Neuronal stem cell (in vitro differentiated cells): ENCODE data around the gene ZCRB1.

Source experiments
- DNase-seq: peaks from one replicate; pipeline ENCODE4 v3.0.0-alpha.2; 2013; ENCODE audit warnings: low spot score
- H2AFZ ChIP-seq: one replicate; pipeline ENCODE4 v1.6.1; 2013; ENCODE audit warnings: mild to moderate bottlenecking, low read length, inconsistent platforms
- H2AK5ac ChIP-seq: 2 replicates; pipeline ENCODE4 v1.6.1; 2013; ENCODE audit warnings: low read depth, mild to moderate bottlenecking, inconsistent platforms, low read length, moderate library complexity, mixed read lengths
- H2BK120ac ChIP-seq: 2 replicates; pipeline ENCODE4 v1.6.1; 2013; ENCODE audit warnings: low read depth, mild to moderate bottlenecking, inconsistent platforms, low read length, moderate library complexity, mixed read lengths
- H2BK12ac ChIP-seq: one replicate; pipeline ENCODE4 v1.6.1; 2013; ENCODE audit warnings: low read length, inconsistent platforms
- H2BK15ac ChIP-seq: 2 replicates; pipeline ENCODE4 v1.6.1; 2013; ENCODE audit warnings: mild to moderate bottlenecking, low read length, inconsistent platforms, mixed read lengths
- H2BK5ac ChIP-seq: one replicate; pipeline ENCODE4 v1.6.1; 2013; ENCODE audit warnings: inconsistent platforms, mild to moderate bottlenecking, low read length, moderate library complexity
- H3K14ac ChIP-seq: one replicate; pipeline ENCODE4 v1.6.1; 2013; ENCODE audit warnings: low read length, inconsistent platforms
- H3K18ac ChIP-seq: 2 replicates; pipeline ENCODE4 v1.6.1; 2013; ENCODE audit warnings: low read length, inconsistent platforms
- H3K23ac ChIP-seq: 2 replicates; pipeline ENCODE4 v1.6.1; 2013; ENCODE audit warnings: low read depth, mild to moderate bottlenecking, mixed read lengths, low read length, inconsistent platforms; ENCODE audit not compliant: poor library complexity
- H3K27ac ChIP-seq: replicated peaks from 3 replicates; pipeline ENCODE4 v1.5.1; 2013; ENCODE audit warnings: low read length, inconsistent platforms
- H3K27me3 ChIP-seq, 3 experiments: 2 replicates each; pipeline ENCODE4 v1.6.1; 2013; ENCODE audit warnings: low read length in 3 of 3, mild to moderate bottlenecking in 2 of 3, inconsistent platforms in 1 of 3, low read depth in 1 of 3, mixed read lengths in 1 of 3, moderate library complexity in 1 of 3; ENCODE audit not compliant: control insufficient read depth in 3 of 3, insufficient read depth in 3 of 3
- H3K36me3 ChIP-seq, 2 donors: replicated peaks in 1 of 2; 2 replicates each; pipeline ENCODE4 v1.6.1; 2013; ENCODE audit warnings: low read length in 2 of 2; ENCODE audit not compliant: control insufficient read depth in 2 of 2, insufficient read depth in 2 of 2
- H3K4ac ChIP-seq: 2 replicates; pipeline ENCODE4 v1.6.1; 2013; ENCODE audit warnings: inconsistent platforms, mild to moderate bottlenecking, low read length, moderate library complexity
- H3K4me1 ChIP-seq, 2 donors: 1 replicate in 1 of 2; 2 replicates in 1 of 2; pipeline ENCODE4 v1.6.1; 2013; ENCODE audit warnings: low read length in 2 of 2, low read depth in 1 of 2; ENCODE audit not compliant: control insufficient read depth in 2 of 2, insufficient read depth in 1 of 2
- H3K4me2 ChIP-seq: one replicate; pipeline ENCODE4 v1.6.1; 2013; ENCODE audit warnings: mild to moderate bottlenecking, low read length, inconsistent platforms; ENCODE audit not compliant: insufficient read depth, poor library complexity, severe bottlenecking
- H3K4me3 ChIP-seq, 2 donors: 2 replicates each; pipeline ENCODE4 v1.5.1; 2013; ENCODE audit warnings: low read length in 2 of 2, mild to moderate bottlenecking in 2 of 2, inconsistent platforms in 1 of 2, moderate library complexity in 1 of 2
- H3K79me1 ChIP-seq: one replicate; pipeline ENCODE4 v1.6.1; 2013; ENCODE audit warnings: low read depth, mild to moderate bottlenecking, inconsistent platforms, low read length, moderate library complexity
- H3K9ac ChIP-seq: one replicate; pipeline ENCODE4 v1.6.1; 2013; ENCODE audit warnings: mild to moderate bottlenecking, low read depth, low read length, inconsistent platforms; ENCODE audit not compliant: poor library complexity
- H3K9me3 ChIP-seq, 2 donors: replicated peaks in 1 of 2; 2 replicates each; pipeline versions ENCODE3 to v1.6.1; 2013; ENCODE audit warnings: low read length in 2 of 2, mild to moderate bottlenecking in 2 of 2, inconsistent platforms in 1 of 2, low read depth in 1 of 2, mixed read lengths in 1 of 2, moderate library complexity in 1 of 2; ENCODE audit not compliant: control insufficient read depth in 2 of 2, insufficient read depth in 1 of 2
- H4K8ac ChIP-seq: one replicate; pipeline ENCODE4 v1.6.1; 2013; ENCODE audit warnings: low read depth, mild to moderate bottlenecking, inconsistent platforms, low read length, moderate library complexity
- H4K91ac ChIP-seq: one replicate; pipeline ENCODE4 v1.6.1; 2013; ENCODE audit warnings: low read length, low read depth, mild to moderate bottlenecking, inconsistent platforms; ENCODE audit not compliant: poor library complexity
- WGBS, 2 donors: extraction: QIAGEN DNeasy Blood & Tissue Kit; methylation state at CpG; one replicate each; pipeline ENCODE4 v1.1.7; 2013; ENCODE audit warnings: missing lambda C conversion rate in 2 of 2, mixed read lengths in 1 of 2; ENCODE audit not compliant: insufficient read length in 2 of 2, insufficient replicate concordance in 1 of 2; ENCODE audit errors: extremely low coverage in 2 of 2; 5-methylcytosine and 5-hydroxymethylcytosine counted together

Gene ZCRB1

GRCh38 chr12:42326541-42327226 is 790 bp upstream of the ZCRB1 start:
- no peak for DNase-seq
- Histone ChIP-seq H2AK5ac (no peak overlapping the region), H2BK5ac (no peak overlapping the region), H2AFZ (peak overlapping the region; percentile 97), H3K79me1 (no peaks in the 10 kb centered on the region), H3K4me1 (peaks cover 6 to 13% of the 10 kb centered on the region in 2 donors), H2BK12ac (no peak overlapping the region), H4K91ac (no peak overlapping the region), H4K8ac (no peak overlapping the region), H3K36me3 (peaks cover 2 to 43% of the 10 kb centered on the region in 2 donors), H3K27ac (no peak overlapping the region), H3K9ac (no peak overlapping the region), H2BK15ac (no peak overlapping the region), H2BK120ac (no peak overlapping the region), H3K14ac (no peak overlapping the region), H3K27me3 (no peaks in the 10 kb centered on the region), H3K4ac (no peak overlapping the region), H3K4me2 (peak overlapping the region; percentile 70), H3K9me3 (no peaks in the 10 kb centered on the region), H3K18ac (no peak overlapping the region), H3K23ac (no peak overlapping the region), H3K4me3 (peak overlapping the region; percentile 80 to 88)
- WGBS, 2 donors, result no CpG with 5 or more reads among the region's 13 CpGs

DNA sequence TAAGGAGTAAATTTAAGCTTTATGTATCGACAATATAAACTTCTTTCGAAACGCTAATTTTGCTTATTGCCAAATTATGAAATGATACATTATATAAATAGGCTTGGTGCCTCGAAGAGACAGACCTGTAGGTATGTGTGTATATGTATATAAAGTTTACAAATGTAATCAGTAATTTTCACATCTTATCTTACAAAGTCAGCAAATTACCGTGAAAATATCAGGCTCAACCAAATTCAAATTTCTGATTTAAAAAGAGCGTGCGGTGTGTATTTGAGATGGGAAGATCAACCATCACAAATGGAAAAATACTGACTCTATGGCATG is 605 bp downstream of the ZCRB1 start:
- no peaks in the 10 kb centered on the region for H3K79me1 ChIP-seq

DNA sequence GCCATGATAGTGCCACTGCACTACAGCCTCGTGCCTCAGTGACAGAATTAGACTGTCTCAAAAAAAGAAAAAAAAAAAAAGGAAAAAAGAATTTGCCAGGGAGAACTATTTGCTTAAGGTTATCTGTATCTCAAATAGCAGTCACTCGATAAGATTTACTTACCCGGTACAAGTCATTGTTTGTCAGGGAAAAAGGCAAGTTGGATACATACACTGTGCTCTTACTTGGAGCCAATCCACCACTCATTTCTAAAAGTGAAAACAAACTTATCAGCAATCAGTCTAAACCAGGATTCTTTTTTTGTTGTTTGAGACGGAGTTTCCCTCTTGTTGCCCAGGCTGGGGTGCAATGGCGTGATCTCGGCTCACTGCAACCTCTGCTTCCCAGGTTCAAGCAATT is 2.0 kb downstream of the ZCRB1 start:
- Histone ChIP-seq H2BK120ac (no peak overlapping the region), H3K4me1 (peaks cover 6 to 13% of the 10 kb centered on the region in 2 donors), H2AFZ (no peak overlapping the region), H2AK5ac (no peak overlapping the region), H2BK12ac (no peak overlapping the region), H3K23ac (no peak overlapping the region), H3K4me2 (no peak overlapping the region), H2BK15ac (no peak overlapping the region), H3K4me3 (no peak overlapping the region), H3K14ac (no peak overlapping the region), H4K91ac (no peak overlapping the region), H2BK5ac (no peak overlapping the region), H3K9me3 (no peaks in the 10 kb centered on the region), H3K27me3 (no peaks in the 10 kb centered on the region), H3K18ac (no peak overlapping the region), H3K36me3 (peaks cover 4 to 68% of the 10 kb centered on the region in 2 donors), H3K79me1 (no peaks in the 10 kb centered on the region), H3K27ac (no peak overlapping the region), H3K9ac (no peak overlapping the region), H3K4ac (no peak overlapping the region), H4K8ac (no peak overlapping the region)
- DNase-seq, result no peak
- no CpG with 5 or more reads among the region's 6 CpGs for WGBS, 2 donors

More for the DNA sequence above, 605 bp downstream of the ZCRB1 start:
- Histone ChIP-seq H3K27ac (peak overlapping the region; percentile 90), H4K91ac (no peak overlapping the region), H3K9me3 (no peaks in the 10 kb centered on the region), H3K36me3 (peaks cover 4 to 57% of the 10 kb centered on the region in 2 donors), H3K14ac (no peak overlapping the region), H3K4me3 (peak overlapping the region; percentile 80 to 88), H2BK15ac (no peak overlapping the region), H3K4me2 (peak overlapping the region; percentile 47), H3K4me1 (peaks cover 6 to 13% of the 10 kb centered on the region in 2 donors), H3K9ac (no peak overlapping the region), H2AFZ (peak overlapping the region; percentile 97), H2BK120ac (no peak overlapping the region), H2BK5ac (no peak overlapping the region), H3K23ac (no peak overlapping the region), H3K18ac (no peak overlapping the region), H2AK5ac (no peak overlapping the region), H3K4ac (no peak overlapping the region), H2BK12ac (no peak overlapping the region), H4K8ac (no peak overlapping the region), H3K27me3 (no peaks in the 10 kb centered on the region)
- DNase-seq, result no peak
- WGBS, 2 donors, result no CpG with 5 or more reads among the region's 7 CpGs

- Histone ChIP-seq H3K27ac (no peak overlapping the region), H3K36me3 (peaks cover 5 to 64% of the 10 kb centered on the region in 2 donors), H3K18ac (no peak overlapping the region), H2BK12ac (no peak overlapping the region), H3K4me1 (peaks cover 6 to 11% of the 10 kb centered on the region in 2 donors), H3K27me3 (no peaks in the 10 kb centered on the region), H2BK5ac (no peak overlapping the region), H2BK120ac (no peak overlapping the region), H4K8ac (no peak overlapping the region), H3K23ac (no peak overlapping the region), H3K4me3 (no peak overlapping the region), H3K79me1 (no peaks in the 10 kb centered on the region), H2AK5ac (no peak overlapping the region), H2BK15ac (no peak overlapping the region), H4K91ac (no peak overlapping the region), H3K9me3 (no peaks in the 10 kb centered on the region), H3K4ac (no peak overlapping the region), H3K14ac (no peak overlapping the region), H2AFZ (no peak overlapping the region), H3K4me2 (no peak overlapping the region), H3K9ac (no peak overlapping the region)
- DNase-seq, result no peak
Measured at GRCh38 chr12:42322567-42322966, 3.3 kb downstream of the ZCRB1 start.
